Measurements from ENCODE around the gene ETV6. TPM values are rescaled to one million over a fixed set of nuclear protein-coding genes. Genes with fewer than 3 reads are reported as not detected.

The ETV6 gene
- total RNA-seq, 2 donors from 2014 or later, result 54.6 to 64.3 TPM

DNA sequence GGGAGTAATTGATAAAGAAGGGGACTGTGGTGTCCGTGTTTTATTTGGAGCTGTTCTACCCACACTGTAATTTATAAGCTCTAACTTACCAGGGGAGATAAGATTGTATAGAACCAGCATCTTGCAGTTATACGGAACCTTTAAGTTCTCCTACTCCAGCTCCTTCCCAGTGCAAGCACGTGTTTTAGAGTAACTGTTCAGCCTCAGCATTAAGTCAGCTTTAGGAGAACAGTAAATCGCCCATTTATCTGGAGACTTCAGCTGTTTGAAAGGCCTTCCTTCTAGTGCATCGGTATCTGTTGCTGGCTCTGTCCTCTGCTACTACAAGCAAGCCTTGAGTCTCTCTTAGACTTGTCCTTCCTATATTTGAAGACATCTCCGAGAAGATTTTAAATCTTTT is 95.6 kb downstream of the ETV6 start:
- DNase-seq (no peak), ATAC-seq (no peak)
- intact Hi-C loops (cut with DNase I, micrococcal nuclease), result no loop called here

DNA sequence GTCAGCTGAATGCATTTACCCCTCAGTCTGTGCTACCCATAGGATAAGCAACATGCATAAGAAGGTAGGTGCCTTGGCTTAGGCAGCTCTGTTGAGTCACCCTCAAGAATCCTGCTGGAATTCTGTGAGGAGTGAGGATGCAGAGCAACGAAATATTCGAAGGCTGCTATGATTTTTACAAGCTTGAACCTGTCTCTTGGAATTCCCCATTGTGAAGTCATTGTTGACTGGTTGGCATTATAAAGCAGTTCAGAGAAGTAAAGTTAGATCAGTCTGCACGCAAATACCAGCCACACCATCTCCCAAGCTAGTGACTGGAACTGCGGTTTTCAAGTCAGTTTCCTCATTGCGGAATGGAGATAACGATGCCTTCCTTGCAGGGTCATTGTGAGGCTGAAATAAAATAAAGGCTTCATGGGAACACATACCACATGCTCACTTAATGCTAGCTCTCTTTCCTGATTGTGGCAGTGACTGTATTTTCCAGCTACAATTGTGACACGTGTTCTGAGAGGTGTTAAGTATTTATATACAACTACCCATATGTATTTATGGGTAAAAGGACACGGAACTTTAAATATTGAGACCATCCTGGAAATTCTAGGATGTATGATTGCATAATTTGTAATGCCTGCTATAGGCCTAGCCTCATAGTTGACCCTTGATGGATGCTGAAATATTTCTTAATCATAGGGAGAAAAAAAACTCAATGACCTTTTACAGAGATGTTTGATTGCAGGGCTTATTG is 96.7 kb downstream of the ETV6 start:
- ATAC-seq, result peak; percentile 74
- no peak for DNase-seq
- intact Hi-C loops (cut with DNase I, micrococcal nuclease), result no loop called here

DNA sequence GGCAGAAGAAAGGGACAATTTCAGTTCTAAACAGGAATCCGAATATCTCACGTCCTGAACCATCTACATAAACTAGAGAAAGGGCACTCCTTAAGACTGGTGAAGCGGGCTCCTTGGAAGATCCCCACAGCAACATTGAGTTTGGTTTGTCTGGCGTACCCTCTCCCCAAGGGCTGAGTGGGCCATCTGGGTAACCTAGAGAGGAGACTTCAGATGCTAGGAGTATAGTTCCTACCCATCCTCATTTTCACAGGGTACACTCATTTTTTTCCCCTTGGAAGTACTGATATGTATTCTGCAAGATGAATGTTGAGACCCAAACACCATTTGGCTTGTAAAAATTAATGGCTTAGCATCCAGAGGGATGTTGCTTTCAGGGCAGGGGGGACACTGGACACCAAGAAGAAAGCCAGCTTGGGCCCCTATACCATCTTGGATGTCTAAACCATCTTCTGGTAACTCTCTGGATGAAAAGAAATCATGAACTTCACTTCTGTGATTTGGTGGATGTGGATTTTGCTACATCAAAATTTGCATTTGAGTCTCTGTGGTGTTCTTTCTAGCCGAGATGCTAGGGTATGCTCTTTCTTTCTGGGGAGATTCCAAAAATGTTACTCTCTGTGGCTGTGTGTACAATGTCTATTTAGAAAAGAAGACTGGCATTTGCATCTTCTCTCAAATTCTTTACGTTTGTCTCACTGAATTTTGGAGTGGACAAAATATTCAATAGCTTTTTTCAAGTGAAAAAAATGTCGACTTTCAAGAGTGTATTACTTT is 97.7 kb downstream of the ETV6 start:
- intact Hi-C loops (cut with DNase I, micrococcal nuclease), result no loop called here
- no peak for ATAC-seq
- DNase-seq, result no peak

DNA sequence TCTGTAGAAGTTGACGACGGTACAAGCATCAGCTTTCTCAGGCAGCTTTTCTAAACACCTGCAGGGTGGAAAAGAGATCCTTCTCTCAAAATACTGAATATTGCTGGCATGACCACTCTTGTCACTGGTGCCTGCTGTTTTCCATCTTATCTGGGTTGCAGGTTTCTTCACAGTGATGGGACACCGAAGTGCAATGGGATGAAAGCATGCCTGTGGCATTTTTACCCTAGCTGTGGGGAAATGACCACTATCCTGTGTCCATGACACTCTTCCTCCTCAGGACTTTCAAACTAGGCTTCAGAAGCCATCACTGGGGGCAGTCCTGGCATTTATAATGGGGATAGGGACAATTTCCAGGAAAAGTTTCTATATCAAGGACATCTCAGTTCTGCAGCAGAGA is 98.5 kb downstream of the ETV6 start:
- ATAC-seq (no peak), DNase-seq (no peak)
- intact Hi-C loops (cut with DNase I, micrococcal nuclease), result no loop called here

DNA sequence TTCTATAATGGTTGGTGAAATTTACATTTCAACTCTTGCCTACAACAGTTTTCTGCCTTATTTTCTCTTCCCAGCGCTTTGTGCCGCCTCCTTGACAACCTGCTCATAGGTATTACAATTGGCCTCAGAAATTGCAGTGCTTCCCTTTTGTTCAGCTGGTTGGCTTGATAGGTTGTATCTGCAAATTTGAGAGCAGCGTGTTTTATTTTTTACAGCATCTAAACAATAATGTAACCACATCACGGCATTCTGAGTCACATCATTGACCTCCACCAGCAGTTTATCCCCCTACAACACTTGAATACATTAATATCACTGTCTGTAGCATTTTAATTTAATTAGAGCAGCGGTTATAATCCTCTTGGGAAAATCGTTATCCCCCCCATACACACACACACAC is 99.4 kb downstream of the ETV6 start:
- intact Hi-C loops (cut with DNase I, micrococcal nuclease), result no loop called here
- no peak for ATAC-seq
- DNase-seq, result no peak

DNA sequence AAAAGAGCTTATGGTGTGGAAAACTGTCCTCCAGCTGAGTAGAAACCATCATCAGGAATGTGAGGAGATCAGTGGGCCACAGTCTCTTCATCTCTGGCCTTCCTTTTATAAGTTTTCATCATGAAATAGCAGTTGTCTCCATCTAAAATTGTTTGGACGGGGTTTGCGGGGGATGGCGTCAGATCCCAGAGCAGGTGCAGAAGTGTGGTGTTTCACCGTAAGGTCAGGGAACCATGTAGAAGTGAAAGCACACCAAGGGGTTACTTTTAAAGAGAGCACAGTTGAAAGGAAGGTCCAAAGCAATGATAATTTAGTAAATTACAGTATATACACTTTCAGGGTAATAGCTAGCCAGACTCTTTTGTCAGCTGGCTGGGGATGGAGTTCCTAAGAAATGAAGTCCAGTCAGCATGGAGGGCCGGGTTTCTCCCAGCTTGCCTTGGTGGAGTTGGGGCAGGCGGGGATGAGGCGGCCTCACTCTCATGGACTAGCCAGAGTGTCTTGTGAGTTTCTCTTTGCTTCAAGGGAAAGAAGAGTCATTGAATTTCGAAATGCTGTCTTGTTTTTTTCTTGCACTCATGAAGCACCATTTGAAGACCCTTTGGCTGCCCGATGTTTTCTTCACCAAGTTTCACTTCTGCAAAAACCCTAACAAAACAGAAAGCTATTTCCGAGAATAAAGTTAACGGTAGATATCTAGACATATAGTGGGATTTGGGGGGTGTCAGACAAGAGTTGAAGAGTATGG is 100.6 kb downstream of the ETV6 start:
- intact Hi-C loops (cut with DNase I, micrococcal nuclease), result no loop called here
- no peak for ATAC-seq

DNA sequence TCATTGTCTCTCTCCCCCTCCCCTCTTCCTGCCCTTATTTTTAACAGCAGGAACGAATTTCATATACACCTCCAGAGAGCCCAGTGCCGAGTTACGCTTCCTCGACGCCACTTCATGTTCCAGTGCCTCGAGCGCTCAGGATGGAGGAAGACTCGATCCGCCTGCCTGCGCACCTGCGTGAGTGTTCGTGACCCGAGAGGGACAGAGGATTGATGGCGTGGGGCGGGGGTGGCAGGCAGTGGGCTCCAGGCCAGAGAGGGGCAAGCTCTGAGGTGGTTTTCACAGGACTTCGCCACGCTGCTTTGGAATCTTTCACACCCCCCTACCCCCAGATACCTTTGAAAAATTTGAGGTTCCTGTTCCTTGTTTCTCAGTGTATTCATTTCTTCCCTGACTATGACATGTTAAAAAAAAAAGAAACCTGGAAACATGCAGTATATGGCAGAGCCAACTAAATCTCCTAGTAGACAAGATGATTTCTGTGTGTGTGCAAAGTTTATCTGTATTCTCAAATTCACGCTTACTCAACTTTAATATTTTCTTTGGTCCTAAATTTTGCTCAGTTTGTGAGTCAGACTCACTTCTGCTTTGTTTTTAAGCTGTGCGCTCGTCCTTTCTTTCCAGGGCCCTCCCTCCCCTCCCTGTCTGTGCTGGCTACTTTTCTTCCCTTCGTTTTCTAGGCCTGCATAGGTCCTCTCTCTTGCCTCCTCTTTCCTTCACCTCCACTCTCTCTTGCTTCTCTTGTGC is 103.1 kb downstream of the ETV6 start:
- DNase-seq (no peak), ATAC-seq (no peak)
- intact Hi-C loops (cut with DNase I, micrococcal nuclease), result no loop called here

More for the DNA sequence above, 100.6 kb downstream of the ETV6 start:
- no peak for DNase-seq

DNA sequence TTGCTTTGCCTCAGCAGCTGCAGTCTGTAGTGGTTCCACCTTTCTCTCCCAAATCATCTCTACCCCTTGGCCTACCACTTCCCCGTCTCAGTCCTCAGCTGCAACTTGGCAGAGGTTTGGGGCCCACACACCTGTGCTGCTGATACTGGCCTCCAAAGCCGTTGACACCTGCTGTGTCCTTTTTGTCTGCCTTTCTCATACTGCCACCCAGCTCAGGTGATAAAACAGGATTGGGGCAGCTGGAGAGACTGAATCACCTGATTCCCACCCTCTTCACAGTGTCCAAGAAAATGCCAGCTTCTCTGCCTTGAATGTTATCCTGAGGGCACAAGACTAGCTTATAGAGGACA is 103.7 kb downstream of the ETV6 start:
- intact Hi-C loops (cut with DNase I, micrococcal nuclease), result no loop called here
- ATAC-seq, result peak; percentile 14
- no peak for DNase-seq

DNA sequence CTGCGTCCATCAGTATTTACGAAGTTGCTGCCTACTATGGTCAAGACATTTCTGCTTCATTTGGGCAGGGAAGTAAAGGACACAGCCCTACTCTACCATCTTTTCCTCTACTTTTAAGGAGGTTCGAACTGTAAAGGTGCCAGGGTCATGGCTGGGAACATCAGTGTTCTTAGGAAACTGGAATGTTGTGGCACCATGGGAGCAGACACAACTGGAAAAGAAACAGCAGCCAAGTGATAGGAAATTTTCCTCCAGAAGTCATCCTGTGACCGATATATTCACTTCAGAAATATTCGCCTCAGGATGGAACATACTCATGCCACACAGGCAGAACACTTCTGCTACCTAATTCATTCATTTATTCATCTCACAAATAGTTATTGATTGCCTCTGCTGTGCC is 104.4 kb downstream of the ETV6 start:
- intact Hi-C loops (cut with DNase I, micrococcal nuclease), result no loop called here
- DNase-seq, result no peak
- ATAC-seq, result no peak

DNA sequence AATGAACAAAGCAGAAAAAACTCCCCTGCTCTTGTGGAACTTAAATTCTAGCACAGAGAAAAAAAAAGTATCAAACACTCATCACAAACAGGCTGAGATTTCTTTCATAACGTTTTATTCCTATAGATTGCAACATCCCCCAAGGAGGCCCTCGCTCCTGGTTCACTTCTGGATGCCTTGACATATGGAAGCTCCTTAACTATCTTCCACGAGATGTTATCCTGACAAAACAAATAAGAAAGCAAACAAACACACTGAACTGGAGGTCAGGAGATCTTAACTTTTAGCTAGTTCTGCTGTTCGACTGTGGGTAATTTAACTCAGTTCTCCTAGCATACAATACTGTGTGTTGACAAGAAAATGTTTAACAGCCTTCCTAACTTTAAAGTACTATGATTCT is 104.8 kb downstream of the ETV6 start:
- intact Hi-C loops (cut with DNase I, micrococcal nuclease), result no loop called here

DNA sequence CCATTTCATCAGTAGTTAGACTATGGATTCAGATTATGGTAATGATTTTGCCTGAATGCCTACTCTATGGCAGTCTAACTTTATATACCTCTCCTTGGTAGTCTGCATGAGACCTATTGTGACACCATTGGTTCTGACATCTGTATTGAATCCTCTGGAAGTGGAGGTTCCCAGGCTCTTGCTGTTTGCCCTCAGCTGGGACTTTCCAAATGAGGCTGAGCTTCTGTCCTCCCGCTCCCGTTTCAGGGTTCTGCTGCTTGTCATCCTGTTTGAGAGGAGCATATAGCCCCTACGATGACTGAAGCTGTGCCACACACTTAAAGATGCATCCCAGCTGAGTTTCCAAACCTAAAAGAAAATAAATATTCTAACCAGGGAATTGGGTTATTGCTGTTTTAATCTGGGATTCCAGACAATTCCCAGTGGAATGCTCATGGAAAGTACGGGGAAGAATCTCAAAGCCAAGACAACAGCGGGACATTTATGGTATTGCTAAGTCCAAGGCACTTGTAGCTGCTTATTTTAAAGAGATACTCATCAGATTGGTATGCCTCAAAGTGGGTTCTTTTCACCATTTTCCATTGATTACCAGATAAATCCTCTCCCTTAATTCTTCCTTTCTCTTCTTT is 105.9 kb downstream of the ETV6 start:
- DNase-seq, result no peak
- intact Hi-C loops (cut with DNase I, micrococcal nuclease), result no loop called here
- no peak for ATAC-seq

More for the DNA sequence above, 104.8 kb downstream of the ETV6 start:
- DNase-seq (no peak), ATAC-seq (no peak)

DNA sequence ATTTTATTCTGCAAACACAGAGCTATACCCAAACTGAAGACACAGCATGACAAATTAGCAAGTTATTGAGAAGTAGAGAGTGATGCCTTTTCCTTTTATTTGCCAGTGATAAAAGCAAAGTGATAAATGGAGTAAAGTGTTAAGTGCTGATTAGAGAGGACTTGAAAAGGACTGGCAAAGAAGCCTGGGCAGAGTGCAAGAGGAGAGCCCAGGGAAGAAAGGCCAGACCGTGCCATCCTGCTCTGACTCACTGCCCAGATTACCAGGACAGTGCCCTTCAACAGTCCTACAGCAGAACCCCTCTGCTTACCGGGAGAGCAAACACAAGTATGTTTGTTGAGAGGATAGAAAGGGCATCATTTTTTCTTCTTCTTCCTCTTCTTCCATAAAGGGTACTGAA is 106.5 kb downstream of the ETV6 start:
- intact Hi-C loops (cut with DNase I, micrococcal nuclease), result no loop called here
- peak; percentile 67 for ATAC-seq
- no peak for DNase-seq

DNA sequence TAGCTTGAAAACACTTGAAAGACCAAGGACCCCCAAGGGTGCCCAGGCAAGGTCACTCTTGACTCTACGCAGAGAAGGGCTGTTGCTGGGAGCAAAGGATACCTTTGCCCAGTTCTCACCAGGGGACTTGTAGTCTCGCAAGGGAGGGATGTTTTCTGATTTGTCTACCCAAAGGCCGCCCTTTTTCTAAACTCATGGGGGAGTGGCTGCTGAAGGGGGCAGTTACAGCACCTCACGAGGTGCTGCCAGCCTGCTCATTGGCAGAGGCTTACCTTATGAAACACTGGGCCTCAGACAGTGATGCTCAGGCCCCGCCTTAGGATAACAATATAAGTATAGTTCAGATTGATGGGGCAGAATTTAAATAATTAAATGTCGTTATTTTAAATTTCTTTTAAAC is 107.0 kb downstream of the ETV6 start:
- DNase-seq (peak in 1 of 2 donors; percentile 64), ATAC-seq (peak; percentile 68)
- intact Hi-C loops (cut with DNase I, micrococcal nuclease), result no loop called here

DNA sequence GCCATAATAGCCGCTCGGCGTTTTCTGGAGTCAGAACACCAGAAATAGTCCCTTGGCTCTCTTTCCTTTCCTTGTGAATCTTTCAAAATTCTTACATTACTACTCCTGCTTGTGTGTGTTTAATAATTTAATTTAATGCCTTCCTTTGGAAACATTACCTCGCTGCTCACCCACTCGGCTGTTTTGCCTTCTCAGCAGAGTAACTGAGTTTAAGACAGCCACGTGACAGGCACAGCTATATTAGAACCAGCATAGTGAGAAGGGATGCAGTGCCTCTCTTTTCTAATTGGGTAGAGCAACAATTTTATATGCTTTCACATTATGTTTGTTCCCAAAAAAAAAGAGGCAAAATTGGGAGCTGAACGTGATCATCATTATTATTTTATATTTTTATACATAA is 107.6 kb downstream of the ETV6 start:
- intact Hi-C loops (cut with DNase I, micrococcal nuclease), result no loop called here
- ATAC-seq (no peak), DNase-seq (no peak)

DNA sequence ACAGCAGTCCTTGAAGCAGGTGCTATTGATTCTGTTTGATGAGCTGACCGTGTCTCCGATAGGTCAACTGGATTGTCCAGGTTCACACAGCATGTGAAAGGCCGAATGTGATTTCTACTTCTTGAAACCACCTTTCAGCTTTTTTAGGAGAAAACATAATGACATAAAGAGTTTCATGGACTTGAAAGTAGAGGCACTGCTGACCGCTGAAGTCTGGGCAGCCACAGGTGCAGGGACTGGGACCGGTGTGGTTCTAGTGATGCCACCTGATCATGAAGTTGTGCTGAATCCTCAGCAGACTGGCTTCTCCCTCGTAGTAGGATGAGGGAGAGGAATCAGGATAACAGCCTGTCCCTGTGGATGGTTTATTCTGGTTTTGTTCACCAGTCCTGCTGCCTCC is 108.1 kb downstream of the ETV6 start:
- ATAC-seq, result no peak
- intact Hi-C loops (cut with DNase I, micrococcal nuclease), result no loop called here
- DNase-seq, result no peak

DNA sequence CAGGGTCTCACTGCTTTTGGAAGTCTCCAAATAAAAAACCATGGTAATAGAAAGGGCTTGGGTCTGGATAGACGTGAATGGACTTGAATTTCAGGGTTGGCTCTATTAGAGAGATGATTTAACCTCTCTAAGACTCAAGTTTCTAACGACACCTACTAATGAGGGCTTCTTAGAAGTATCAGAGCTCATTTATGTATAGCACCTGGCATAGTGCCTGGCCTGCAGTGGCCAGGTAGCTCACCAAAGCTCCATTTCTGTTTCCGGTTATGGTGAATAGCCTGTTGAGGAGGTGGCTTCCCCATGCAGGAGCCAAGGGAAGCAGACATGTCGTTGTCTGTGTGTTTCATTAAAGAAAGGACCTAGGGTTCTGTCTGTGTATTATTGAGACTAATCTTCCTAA is 108.6 kb downstream of the ETV6 start:
- DNase-seq, result no peak
- peak; percentile 49 for ATAC-seq
- intact Hi-C loops (cut with DNase I, micrococcal nuclease), result no loop called here

DNA sequence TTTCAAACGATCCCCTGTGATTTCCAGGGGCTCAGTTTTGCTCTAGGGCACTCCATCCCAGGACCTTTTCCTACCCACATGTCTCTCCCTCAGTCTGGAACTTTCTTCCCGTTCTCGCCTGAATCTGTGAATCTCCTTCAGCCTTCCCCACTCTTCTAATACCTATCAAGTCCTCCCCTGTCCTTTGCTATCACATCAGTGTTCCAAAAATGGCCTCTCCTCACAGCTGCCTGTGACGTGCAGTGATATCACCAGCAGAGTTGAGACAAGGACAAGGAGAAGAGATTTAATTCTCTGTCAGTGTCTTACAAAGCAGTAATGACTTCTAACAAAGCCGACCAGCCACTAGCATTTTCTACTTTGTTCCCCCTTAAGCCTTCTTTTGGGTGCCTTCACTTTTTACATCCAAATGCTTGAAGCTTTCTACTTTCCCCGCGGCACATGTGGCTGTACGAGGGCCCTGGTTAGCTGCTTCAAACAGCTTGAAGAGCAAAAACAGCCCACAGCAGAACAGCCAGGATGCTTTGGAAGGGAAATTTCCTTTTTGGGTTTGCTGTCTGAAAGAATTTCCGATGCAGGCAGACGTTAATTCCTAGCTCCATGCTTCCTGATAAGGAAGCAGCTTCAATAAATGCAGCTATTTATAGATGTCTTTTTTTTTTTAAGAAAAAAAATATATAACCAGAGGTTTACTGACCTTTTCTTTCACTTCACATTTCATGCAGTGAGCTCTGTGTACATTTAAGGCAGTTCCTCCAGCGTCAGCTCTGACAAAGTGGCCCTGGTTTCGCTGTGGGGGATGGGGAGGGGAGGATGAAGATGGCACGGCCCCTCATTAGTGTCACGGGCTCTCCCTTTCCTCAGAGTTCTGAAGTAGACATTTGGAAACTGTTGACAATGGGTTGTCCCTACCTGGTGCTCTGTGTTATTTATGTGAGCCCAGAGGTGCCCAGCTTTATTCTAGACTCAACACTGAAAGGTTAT is 109.3 kb downstream of the ETV6 start:
- DNase-seq (peak in 1 of 2 donors; percentile 46), ATAC-seq (no peak)
- intact Hi-C loops (cut with DNase I, micrococcal nuclease), result no loop called here

DNA sequence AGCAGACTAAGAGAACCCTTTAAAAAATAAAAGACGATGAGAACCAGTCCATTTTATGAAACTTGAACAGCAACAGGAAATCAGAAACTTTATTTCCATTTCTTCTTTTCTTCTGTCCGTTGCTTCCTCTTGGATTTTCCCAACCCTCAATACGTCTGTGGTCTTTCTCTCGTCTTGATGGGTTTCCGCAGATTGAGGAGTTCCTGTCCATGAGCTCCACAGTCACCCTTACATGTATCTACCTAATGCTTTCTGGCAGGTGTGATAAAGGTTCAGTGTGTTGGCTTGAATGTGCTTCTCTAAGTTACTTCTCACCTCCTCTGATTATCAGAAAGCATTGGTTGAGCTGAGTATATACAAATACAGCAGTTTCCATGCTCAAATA is 110.0 kb downstream of the ETV6 start:
- DNase-seq (no peak), ATAC-seq (no peak)
- intact Hi-C loops (cut with DNase I, micrococcal nuclease), result no loop called here

Data from left colon (tissue), 2 donors.